GM18861 (cell line): Measurements from ENCODE around the gene SEC24A.
A peak's percentile ranks its signal among the peaks of the same experiment; 100 is the strongest.
"Not testable (repeated sequence)": the region's sequence is repeated elsewhere in the genome, so short reads cannot be mapped to it uniquely, and the experiment has no call there.

ENCODE experiments used
- ATAC-seq: cut with Tn5 transposase; IDR thresholded peaks from one replicate; pipeline ENCODE4 v1.9.1; 2021; ENCODE audit not compliant: unreplicated experiment

Gene SEC24A

GRCh38 chr5:134738963-134739661, 90.5 kb downstream of the SEC24A start:
- no peak for ATAC-seq

- no peak for ATAC-seq
These were observed 92.5 kb downstream of the SEC24A start for GRCh38 chr5:134741052-134741451.

- ATAC-seq: no peak
These were observed 93.5 kb downstream of the SEC24A start for GRCh38 chr5:134742134-134742533.

- ATAC-seq: no peak
These were observed 100.8 kb downstream of the SEC24A start for GRCh38 chr5:134749415-134749814.

GRCh38 chr5:134758176-134758503, 109.6 kb downstream of the SEC24A start:
- no peak for ATAC-seq

DNA sequence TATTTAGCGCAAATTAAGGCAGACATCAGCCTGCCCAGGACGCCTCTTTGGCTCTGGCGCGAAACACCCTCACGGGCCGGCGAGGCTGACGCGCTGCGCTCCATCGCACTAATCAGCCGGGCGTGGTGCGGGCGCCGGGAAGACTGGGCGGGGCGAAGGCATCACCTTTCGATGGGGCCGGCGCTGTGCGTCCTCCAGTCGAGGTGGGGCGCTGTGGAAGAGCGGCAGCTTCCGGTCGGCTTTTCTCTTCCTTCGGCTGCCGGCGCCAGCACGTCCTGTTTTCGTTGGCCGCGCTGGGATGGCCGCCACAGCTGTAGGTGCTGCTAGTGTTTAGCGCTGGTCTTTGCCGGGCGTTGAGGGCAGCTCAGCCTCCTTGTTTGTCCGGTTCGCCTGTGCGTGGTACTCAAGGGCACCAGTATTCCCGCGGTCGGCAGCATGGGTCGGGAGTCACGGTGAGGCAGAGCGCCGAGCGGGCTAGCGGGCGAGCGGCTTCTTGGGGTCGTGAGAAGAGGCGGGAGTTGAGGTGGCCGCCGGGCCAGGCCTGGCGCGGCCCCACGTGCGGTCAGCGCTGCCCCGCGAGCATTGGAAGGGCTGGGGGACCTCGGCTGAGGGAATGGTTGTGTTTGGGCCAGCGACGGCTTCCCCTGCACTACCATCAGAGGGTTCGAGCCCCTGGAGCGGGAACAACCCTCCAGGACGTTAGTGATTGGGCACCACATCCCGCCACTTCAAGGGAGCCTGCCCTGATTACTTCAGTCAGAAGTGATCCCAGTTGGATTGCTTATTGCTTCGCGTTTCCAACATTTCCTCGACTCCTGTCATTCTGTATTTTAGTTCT, 110.1 kb downstream of the SEC24A start, which contains the start of gene DDX46:
DDX46 (plus strand) TSS at position 276 of the 838 bp plus-strand sequence; CDS start at position 436, 160 bp downstream.
- ATAC-seq: peak; percentile 90

DNA sequence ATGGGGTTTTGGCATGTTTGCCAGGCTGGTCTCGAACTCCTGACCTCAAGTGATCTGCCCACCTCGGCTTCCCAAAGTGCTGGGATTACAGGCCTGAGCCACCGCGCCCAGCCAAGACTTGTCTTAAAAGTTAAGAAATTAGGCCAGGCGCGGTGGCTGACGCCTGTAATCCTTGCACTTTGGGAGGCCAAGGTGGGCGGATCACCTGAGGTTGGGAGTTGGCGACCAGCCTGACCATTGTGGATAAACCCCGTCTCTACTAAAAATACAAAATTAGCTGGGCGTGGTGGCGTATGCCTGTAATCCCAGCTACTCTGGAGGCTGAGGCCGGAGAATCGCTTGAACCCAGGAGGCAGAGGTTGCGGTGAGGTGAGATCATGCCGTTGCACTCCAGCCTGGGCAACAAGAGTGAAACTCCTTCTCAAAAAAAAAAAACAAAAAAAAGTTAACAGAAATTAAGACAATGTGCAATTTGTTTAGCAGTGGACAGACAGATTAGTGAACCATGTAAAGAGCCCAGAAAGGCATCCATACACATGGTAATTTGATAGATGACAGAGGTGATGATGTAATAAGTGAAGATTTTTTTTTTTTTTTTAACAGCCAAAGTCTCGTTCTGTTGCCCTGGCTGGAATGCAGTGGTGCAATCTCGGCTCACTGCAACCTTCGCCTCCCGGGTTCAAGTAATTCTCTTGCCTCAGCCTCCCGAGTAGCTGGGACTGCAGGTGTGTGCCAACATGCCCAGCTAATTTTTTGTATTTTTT, 119.1 kb downstream of the SEC24A start:
- not testable (repeated sequence) for ATAC-seq

DNA sequence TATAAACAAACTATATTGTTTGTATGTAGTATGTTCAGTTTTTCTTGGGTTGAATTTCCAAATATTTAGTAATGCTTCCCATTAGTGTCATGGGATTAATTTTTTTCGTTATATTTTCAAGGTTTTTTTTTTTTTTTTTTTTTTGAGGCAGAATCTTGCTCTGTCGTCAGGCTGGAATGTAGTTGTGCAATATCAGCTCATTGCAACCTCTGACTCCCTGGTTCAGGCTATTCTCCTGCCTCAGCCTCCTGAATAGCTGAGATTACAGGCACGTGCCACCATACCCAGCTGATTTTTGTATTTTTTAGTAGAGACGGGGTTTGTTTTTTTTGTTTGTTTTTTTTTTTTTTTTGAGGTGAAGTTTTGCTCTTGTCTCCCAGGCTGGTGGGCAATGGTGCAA, 120.6 kb downstream of the SEC24A start:
- ATAC-seq: no peak

DNA sequence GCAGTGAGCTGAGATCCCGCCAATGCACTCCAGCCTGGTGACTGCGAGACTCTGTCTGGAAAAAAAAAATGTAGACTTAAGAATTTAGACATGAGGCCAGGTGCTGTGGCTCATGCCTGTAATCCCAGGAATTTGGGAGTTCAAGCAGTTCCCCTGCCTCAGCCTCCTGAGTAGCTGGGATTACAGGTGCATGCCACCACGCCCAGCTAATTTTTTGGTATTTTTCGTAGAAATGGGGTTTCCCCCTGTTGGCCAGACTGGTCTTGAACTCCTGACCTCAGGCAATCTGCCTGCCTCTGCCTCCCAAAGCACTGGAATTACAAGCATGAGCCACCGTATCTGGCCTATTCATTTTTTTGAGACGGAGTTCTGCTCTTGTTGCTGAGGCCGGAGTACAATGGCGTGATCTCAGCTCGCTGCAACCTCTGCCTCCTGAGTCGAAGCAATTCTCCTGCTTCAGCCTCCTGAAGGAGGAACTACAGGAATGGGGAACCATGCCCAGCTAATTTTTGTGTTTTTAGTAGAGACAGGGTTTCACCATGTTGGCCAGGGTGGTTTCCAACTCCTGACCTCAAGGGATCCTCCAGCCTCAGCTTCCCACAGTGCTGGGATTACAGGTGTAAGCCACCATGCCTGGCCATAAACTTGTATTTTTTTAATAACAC, 124.0 kb downstream of the SEC24A start:
- no peak for ATAC-seq

GRCh38 chr5:134777366-134777765, 128.8 kb downstream of the SEC24A start:
- ATAC-seq: no peak
